Trophoblast cell (in vitro differentiated cells and primary cell): ENCODE results near the gene MRPL45.

Experiments used
- DNase-seq, 2 donors: peaks; one replicate each; pipeline ENCODE4 v3.0.0-alpha.2; 2016
- H2AFZ ChIP-seq: 2 replicates; pipeline ENCODE4 v1.6.1; 2013; ENCODE audit warnings: low read length, moderate library complexity, mild to moderate bottlenecking; ENCODE audit not compliant: insufficient read depth, poor library complexity
- H2AK5ac ChIP-seq: 2 replicates; pipeline ENCODE4 v1.6.1; 2013; ENCODE audit warnings: mild to moderate bottlenecking, low read length
- H2BK120ac ChIP-seq: 2 replicates; pipeline ENCODE4 v1.6.1; 2013; ENCODE audit warnings: low read length, mild to moderate bottlenecking, moderate library complexity; ENCODE audit not compliant: insufficient read depth, poor library complexity
- H2BK12ac ChIP-seq: 2 replicates; pipeline ENCODE4 v1.6.1; 2013; ENCODE audit warnings: mild to moderate bottlenecking, low read length, moderate library complexity
- H2BK5ac ChIP-seq: 2 replicates; pipeline ENCODE4 v1.6.1; 2013; ENCODE audit warnings: low read length, low read depth, moderate library complexity, mild to moderate bottlenecking; ENCODE audit not compliant: poor library complexity
- H3K14ac ChIP-seq: 2 replicates; pipeline ENCODE4 v1.6.1; 2013; ENCODE audit warnings: mild to moderate bottlenecking, low read length
- H3K18ac ChIP-seq: 2 replicates; pipeline ENCODE4 v1.6.1; 2013; ENCODE audit warnings: mild to moderate bottlenecking, low read length
- H3K23ac ChIP-seq: 2 replicates; pipeline ENCODE4 v1.6.1; 2013; ENCODE audit warnings: low read length
- H3K27ac ChIP-seq: 2 replicates; pipeline ENCODE4 v1.5.1; 2013; ENCODE audit warnings: low read depth, mild to moderate bottlenecking, inconsistent platforms, low read length, moderate library complexity
- H3K27me3 ChIP-seq: 2 replicates; pipeline ENCODE4 v1.6.1; 2013; ENCODE audit warnings: inconsistent platforms, mild to moderate bottlenecking, low read length, moderate library complexity; ENCODE audit not compliant: insufficient read depth
- H3K36me3 ChIP-seq, 2 experiments: 1 replicate in 1 of 2; 2 replicates in 1 of 2; pipeline ENCODE4 v1.6.1; 2013; ENCODE audit warnings: low read length in 2 of 2, mild to moderate bottlenecking in 2 of 2, moderate library complexity in 1 of 2; ENCODE audit not compliant: insufficient read depth in 2 of 2, control insufficient read depth in 1 of 2
- H3K4ac ChIP-seq: 2 replicates; pipeline ENCODE4 v1.6.1; 2013; ENCODE audit warnings: low read depth, mild to moderate bottlenecking, low read length, moderate library complexity
- H3K4me1 ChIP-seq, 2 experiments: 1 replicate in 1 of 2; 2 replicates in 1 of 2; pipeline ENCODE4 v1.6.1; 2013; ENCODE audit warnings: low read length in 2 of 2, mild to moderate bottlenecking in 2 of 2, moderate library complexity in 1 of 2; ENCODE audit not compliant: insufficient read depth in 2 of 2, control insufficient read depth in 1 of 2
- H3K4me2 ChIP-seq: 2 replicates; pipeline ENCODE4 v1.6.1; 2013; ENCODE audit warnings: inconsistent platforms, mild to moderate bottlenecking, low read length, moderate library complexity
- H3K4me3 ChIP-seq: 2 replicates; pipeline ENCODE4 v1.5.1; 2013; ENCODE audit warnings: mild to moderate bottlenecking, low read depth, low read length, inconsistent platforms
- H3K79me1 ChIP-seq: one replicate; pipeline ENCODE4 v1.6.1; 2013; ENCODE audit warnings: low read length
- H3K79me2 ChIP-seq: 2 replicates; pipeline ENCODE4 v1.6.1; 2013; ENCODE audit warnings: low read length, mild to moderate bottlenecking; ENCODE audit not compliant: control insufficient read depth, insufficient read depth, poor library complexity
- H3K9ac ChIP-seq: 2 replicates; pipeline ENCODE4 v1.6.1; 2013; ENCODE audit warnings: mild to moderate bottlenecking, low read length
- H3K9me3 ChIP-seq: 2 replicates; pipeline ENCODE4 v1.6.1; 2013; ENCODE audit warnings: low read depth, mild to moderate bottlenecking, control low read depth, inconsistent platforms, low read length; ENCODE audit not compliant: insufficient read depth
- H4K12ac ChIP-seq: 2 replicates; pipeline ENCODE4 v1.6.1; 2013; ENCODE audit warnings: low read depth, mild to moderate bottlenecking, low read length, moderate library complexity
- H4K8ac ChIP-seq: 2 replicates; pipeline ENCODE4 v1.6.1; 2013; ENCODE audit warnings: low read depth, mild to moderate bottlenecking, low read length, moderate library complexity
- H4K91ac ChIP-seq: one replicate; pipeline ENCODE4 v1.6.1; 2013; ENCODE audit warnings: low read depth, mild to moderate bottlenecking, low read length, moderate library complexity
- WGBS: extraction: QIAGEN DNeasy Blood & Tissue Kit; methylation state at CpG from one replicate; pipeline ENCODE4 v1.1.7; 2013; ENCODE audit warnings: missing lambda C conversion rate; ENCODE audit not compliant: insufficient read length, insufficient coverage; ENCODE audit errors: extremely low coverage; 5-methylcytosine and 5-hydroxymethylcytosine counted together

Gene MRPL45

DNA sequence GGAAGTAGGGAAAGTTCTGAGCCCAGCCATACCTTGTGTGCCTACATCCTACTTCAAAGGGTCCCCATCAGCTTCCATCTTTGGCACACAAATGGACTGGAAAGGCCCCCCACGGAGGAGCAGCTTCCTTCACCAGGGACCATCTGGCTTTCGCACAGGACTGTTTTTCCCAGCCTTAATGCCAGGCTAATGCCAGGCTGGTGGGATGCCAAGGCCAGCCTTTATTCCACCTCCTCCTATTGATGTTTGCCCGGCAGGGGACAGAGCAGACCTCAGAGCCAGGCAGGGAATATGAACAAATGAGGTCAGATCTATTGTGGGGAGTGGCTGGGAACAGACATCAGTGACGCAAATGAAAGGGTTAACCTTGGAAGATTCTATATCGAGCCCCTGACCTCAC lies 41.1 kb downstream of the MRPL45 start:
- Histone ChIP-seq H2BK12ac (no peak overlapping the region), H3K9me3 (peaks cover 2% of the 10 kb centered on the region), H2AFZ (no peak overlapping the region), H2BK5ac (no peak overlapping the region), H3K4me2 (no peak overlapping the region), H3K36me3 (no peaks in the 10 kb centered on the region), H3K18ac (no peak overlapping the region), H3K27me3 (no peaks in the 10 kb centered on the region), H3K23ac (no peak overlapping the region), H3K14ac (no peak overlapping the region), H4K12ac (no peak overlapping the region), H2BK120ac (no peak overlapping the region), H3K4me1 (no peaks in the 10 kb centered on the region), H3K79me1 (no peaks in the 10 kb centered on the region), H3K4me3 (no peak overlapping the region), H2AK5ac (no peak overlapping the region), H3K27ac (no peak overlapping the region), H3K79me2 (no peaks in the 10 kb centered on the region), H4K8ac (no peak overlapping the region), H3K4ac (no peak overlapping the region), H4K91ac (no peak overlapping the region), H3K9ac (no peak overlapping the region)
- no peak for DNase-seq
- WGBS = no CpG with 5 or more reads among the region's 5 CpGs

DNA sequence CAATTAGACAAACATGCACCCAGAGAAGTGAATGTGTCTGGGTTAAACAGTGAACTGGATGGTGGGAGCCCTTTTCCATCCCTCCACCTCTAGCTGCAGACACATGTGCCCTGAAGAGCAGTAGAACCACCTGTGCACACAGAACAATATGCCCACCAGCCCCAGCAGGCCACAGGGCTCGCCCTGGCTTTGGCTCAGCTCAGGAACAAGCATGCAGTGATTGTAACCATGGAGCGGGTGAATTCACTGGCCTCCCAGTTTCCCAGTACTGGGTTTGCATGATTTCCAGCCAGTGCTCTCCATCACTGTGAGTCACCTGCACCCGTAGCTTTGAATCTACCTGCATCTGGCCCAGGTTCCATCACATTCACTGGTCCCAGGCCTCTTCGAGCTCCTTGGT lies 41.6 kb downstream of the MRPL45 start:
- Histone ChIP-seq H3K9ac (no peak overlapping the region), H3K79me1 (no peaks in the 10 kb centered on the region), H2BK5ac (no peak overlapping the region), H3K4me3 (no peak overlapping the region), H2AFZ (no peak overlapping the region), H4K8ac (no peak overlapping the region), H3K27me3 (no peaks in the 10 kb centered on the region), H3K4me1 (no peaks in the 10 kb centered on the region), H3K23ac (no peak overlapping the region), H2BK120ac (no peak overlapping the region), H4K12ac (no peak overlapping the region), H4K91ac (no peak overlapping the region), H3K4ac (no peak overlapping the region), H2AK5ac (no peak overlapping the region), H2BK12ac (no peak overlapping the region), H3K18ac (no peak overlapping the region), H3K4me2 (no peak overlapping the region), H3K36me3 (no peaks in the 10 kb centered on the region), H3K14ac (no peak overlapping the region), H3K79me2 (no peaks in the 10 kb centered on the region), H3K27ac (no peak overlapping the region), H3K9me3 (peaks cover 2% of the 10 kb centered on the region)
- DNase-seq = peak in 1 of 2 donors; percentile 7
- WGBS = no CpG with 5 or more reads among the region's 4 CpGs

DNA sequence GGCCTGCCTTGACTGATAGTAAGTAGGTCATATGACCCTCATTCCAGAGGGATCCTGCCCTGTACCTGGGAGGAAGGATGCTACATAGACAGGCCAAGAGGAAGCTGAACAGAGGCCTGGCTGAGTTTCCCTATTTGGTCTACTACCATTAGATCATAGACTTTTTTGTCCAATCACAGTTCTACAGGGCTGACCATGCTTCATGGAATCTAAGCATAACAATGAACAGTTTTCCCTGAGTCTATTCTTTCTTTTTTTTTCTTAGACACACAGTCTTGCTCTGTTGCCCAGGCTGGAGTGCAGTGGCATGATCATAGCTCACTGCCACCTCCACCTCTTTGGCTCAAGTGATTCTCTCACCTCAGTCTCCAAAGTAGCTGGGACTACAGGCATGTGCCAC lies 42.9 kb downstream of the MRPL45 start:
- Histone ChIP-seq H3K4ac (no peak overlapping the region), H2BK12ac (no peak overlapping the region), H3K4me1 (no peaks in the 10 kb centered on the region), H3K27me3 (no peaks in the 10 kb centered on the region), H3K4me2 (no peak overlapping the region), H4K8ac (no peak overlapping the region), H3K36me3 (no peaks in the 10 kb centered on the region), H3K18ac (no peak overlapping the region), H4K12ac (no peak overlapping the region), H2AFZ (no peak overlapping the region), H2BK5ac (no peak overlapping the region), H3K9me3 (peaks cover 2% of the 10 kb centered on the region), H3K14ac (no peak overlapping the region), H3K79me2 (no peaks in the 10 kb centered on the region), H2AK5ac (no peak overlapping the region), H3K27ac (no peak overlapping the region), H2BK120ac (no peak overlapping the region), H3K23ac (no peak overlapping the region), H3K9ac (no peak overlapping the region), H4K91ac (no peak overlapping the region), H3K4me3 (no peak overlapping the region), H3K79me1 (no peaks in the 10 kb centered on the region)
- DNase-seq = no peak

DNA sequence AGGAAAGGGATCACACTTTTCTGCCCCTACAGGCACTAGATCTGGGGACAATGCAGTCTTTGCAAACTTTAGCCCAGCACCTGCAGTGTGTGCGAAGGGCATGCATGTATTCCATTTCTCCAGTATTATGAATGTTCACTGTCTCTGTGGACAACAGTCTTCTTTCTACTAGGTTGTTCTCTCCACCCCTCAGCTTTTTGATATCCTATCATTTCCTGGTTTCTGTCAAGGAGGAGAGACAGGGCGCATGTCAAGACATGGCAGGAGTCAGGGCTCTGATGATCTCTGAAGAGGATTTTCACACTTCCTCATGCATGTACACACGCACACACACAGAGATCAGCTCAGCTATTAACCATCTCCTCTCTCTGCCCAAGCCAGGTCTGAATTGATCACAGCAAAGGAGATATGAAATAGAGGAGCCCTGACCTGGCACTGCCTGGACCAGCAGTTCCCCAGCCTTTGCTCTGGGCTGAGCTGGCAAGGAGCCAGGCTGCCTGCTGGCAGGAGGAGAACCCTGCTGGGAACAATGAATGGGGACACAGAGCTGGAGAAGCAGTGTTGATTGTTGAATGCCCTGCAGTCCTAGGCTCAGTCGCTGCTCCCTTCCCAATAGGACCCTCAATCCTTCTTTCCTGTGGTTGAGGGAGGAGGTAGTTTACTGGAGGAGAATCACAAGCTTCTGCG lies 44.2 kb downstream of the MRPL45 start:
- Histone ChIP-seq H2BK12ac (no peak overlapping the region), H2AFZ (no peak overlapping the region), H3K36me3 (no peaks in the 10 kb centered on the region), H3K4me3 (no peak overlapping the region), H2AK5ac (no peak overlapping the region), H3K27ac (no peak overlapping the region), H4K8ac (no peak overlapping the region), H3K4me1 (no peaks in the 10 kb centered on the region), H3K9ac (no peak overlapping the region), H3K27me3 (no peaks in the 10 kb centered on the region), H3K9me3 (no peaks in the 10 kb centered on the region), H3K79me2 (no peaks in the 10 kb centered on the region), H2BK120ac (no peak overlapping the region), H3K23ac (no peak overlapping the region), H3K4ac (no peak overlapping the region), H4K91ac (no peak overlapping the region), H3K18ac (no peak overlapping the region), H2BK5ac (no peak overlapping the region), H3K14ac (no peak overlapping the region), H3K4me2 (no peak overlapping the region), H3K79me1 (no peaks in the 10 kb centered on the region), H4K12ac (no peak overlapping the region)
- DNase-seq = no peak
- no CpG with 5 or more reads among the region's 5 CpGs for WGBS
